Measurements from ENCODE around the gene SNX27.

GRCh38 chr1:151684128-151684527 lies 72.3 kb downstream of the SNX27 start:
- TF ChIP-seq POLR2A (IDR thresholded peaks at IDR 0.05) = no peak
- no peak for TF ChIP-seq CTCF (IDR thresholded peaks at IDR 0.05)

Data from right lobe of liver (tissue), 4 donors.